Neutrophil (primary cell): Measurements from ENCODE around the gene INPP5K.

ENCODE experiments used
- H3K27ac ChIP-seq: fragments of 200-600 bp; sonication (generic); 2 replicates; pipeline ENCODE4 v1.5.1; 2016; ENCODE audit warnings: mild to moderate bottlenecking, moderate library complexity
- H3K27me3 ChIP-seq: fragments of 200-600 bp; sonication (generic); 2 replicates; pipeline ENCODE4 v1.6.0; 2016; ENCODE audit warnings: mild to moderate bottlenecking
- H3K36me3 ChIP-seq: fragments of 200-600 bp; sonication (generic); 2 replicates; pipeline ENCODE4 v1.5.1; 2017
- H3K4me1 ChIP-seq, 2 experiments: fragments of 200-600 bp in 1 of 2; sonication (generic) in 1 of 2; 1 replicate in 1 of 2; 2 replicates in 1 of 2; pipeline versions ENCODE4 v1.5.1 to v1.6.1; 2013 to 2016; ENCODE audit warnings: low read depth in 1 of 2, low read length in 1 of 2, mild to moderate bottlenecking in 1 of 2, moderate library complexity in 1 of 2; ENCODE audit not compliant: control insufficient read depth in 1 of 2, insufficient read depth in 1 of 2
- H3K4me3 ChIP-seq, 2 experiments: fragments of 200-600 bp in 1 of 2; sonication (generic) in 1 of 2; 1 replicate in 1 of 2; 2 replicates in 1 of 2; pipeline ENCODE4 v1.5.1; 2013 to 2016; ENCODE audit warnings: low read depth in 1 of 2, low read length in 1 of 2, mild to moderate bottlenecking in 1 of 2, moderate library complexity in 1 of 2
- H3K9me3 ChIP-seq: fragments of 200-600 bp; sonication (generic); 2 replicates; pipeline ENCODE4 v1.5.1; 2016
- TF ChIP-seq, protein P1 (sequence below): fragments of 200-600 bp; sonication (generic); IDR thresholded peaks from 2 replicates; pipeline ENCODE4 v1.5.1; 2016; ENCODE audit warnings: antibody characterized with exemption

Gene INPP5K

DNA sequence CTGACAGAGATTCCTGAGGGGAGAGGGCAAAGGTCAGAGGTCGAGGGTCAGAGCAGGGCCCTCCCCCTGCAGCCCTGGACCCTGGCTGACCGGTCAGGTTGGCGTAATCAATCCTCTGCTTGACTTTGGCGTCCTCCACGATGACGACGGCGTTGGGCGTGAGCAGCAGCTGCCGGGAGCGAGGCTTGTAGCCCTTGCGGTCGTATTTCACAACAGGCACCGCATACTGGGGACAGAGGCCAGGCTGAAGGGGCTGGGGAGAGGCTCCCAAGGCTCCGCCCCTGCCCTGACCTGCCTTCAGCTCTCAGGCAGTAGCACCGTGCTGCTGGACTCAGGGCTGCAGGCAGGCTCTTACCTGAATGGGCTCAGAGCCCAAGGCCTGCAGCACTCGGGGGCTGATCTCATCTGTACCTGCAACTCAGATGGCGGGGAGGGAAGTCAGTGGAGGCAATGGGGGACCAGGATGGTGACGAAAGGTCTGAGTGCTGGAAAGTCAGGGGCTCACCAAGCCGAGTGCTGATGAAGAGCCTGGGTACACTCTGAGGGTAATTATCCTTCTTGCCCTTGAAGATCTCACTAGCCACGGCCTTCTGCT, 48.4 kb downstream of the INPP5K start:
- TF ChIP-seq, protein P1, sequence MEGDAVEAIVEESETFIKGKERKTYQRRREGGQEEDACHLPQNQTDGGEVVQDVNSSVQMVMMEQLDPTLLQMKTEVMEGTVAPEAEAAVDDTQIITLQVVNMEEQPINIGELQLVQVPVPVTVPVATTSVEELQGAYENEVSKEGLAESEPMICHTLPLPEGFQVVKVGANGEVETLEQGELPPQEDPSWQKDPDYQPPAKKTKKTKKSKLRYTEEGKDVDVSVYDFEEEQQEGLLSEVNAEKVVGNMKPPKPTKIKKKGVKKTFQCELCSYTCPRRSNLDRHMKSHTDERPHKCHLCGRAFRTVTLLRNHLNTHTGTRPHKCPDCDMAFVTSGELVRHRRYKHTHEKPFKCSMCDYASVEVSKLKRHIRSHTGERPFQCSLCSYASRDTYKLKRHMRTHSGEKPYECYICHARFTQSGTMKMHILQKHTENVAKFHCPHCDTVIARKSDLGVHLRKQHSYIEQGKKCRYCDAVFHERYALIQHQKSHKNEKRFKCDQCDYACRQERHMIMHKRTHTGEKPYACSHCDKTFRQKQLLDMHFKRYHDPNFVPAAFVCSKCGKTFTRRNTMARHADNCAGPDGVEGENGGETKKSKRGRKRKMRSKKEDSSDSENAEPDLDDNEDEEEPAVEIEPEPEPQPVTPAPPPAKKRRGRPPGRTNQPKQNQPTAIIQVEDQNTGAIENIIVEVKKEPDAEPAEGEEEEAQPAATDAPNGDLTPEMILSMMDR, result no peak
- Histone ChIP-seq H3K27ac (no peak overlapping the region), H3K27me3 (peaks cover 88% of the 10 kb centered on the region), H3K4me3 (no peak overlapping the region), H3K36me3 (no peaks in the 10 kb centered on the region), H3K9me3 (no peaks in the 10 kb centered on the region), H3K4me1 (peaks cover 14 to 24% of the 10 kb centered on the region in 2 experiments)

DNA sequence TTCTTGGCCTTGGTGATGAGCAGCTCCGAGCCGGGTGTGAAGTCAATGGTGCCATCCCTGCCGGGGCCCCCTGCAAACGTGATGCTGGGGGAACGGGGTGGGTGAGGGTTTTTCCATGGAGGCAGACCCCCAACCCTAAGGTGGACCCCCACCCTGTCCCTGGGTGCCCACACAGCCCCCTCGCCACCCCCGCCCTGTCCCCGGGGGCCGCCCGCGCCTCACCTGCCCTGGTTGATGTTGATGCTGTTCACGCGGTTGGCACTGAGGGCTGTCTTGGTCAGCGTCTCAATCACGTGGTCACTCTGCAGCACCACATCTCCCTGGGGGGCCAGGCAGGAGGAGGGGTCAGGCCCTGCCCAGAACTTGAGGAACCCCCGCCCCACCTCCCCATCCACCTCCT, 49.2 kb downstream of the INPP5K start:
- TF ChIP-seq, protein P1, result no peak
- H3K9me3 ChIP-seq, result no peaks in the 10 kb centered on the region
- peaks cover 81% of the 10 kb centered on the region for H3K27me3 ChIP-seq
- H3K4me3 ChIP-seq, result no peak overlapping the region
- no peak overlapping the region for H3K27ac ChIP-seq
- no peaks in the 10 kb centered on the region for H3K36me3 ChIP-seq
- peaks cover 21 to 31% of the 10 kb centered on the region in 2 experiments for H3K4me1 ChIP-seq

DNA sequence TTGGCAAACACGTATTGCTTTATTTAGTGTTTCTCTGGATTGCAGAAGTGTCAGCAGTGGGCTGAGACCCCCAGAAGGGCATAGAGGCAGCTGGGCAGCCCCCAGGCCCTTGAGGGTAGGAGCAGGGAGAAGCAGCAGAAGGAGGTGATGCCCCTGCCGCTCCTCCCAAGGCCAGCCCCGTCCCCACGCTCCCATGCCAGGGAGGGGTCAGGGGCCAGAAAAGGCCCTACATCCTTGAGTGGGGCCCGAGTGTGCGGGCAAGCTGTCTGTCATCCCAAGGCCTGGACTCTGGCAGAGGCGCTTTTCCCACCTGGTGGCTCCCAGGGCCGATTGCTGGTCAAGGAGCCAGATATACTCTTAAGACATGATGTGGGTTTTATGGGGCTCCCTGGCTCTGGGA, 52.2 kb downstream of the INPP5K start:
- Histone ChIP-seq H3K36me3 (no peaks in the 10 kb centered on the region), H3K9me3 (no peaks in the 10 kb centered on the region), H3K4me3 (no peak overlapping the region), H3K27me3 (peaks cover 62% of the 10 kb centered on the region), H3K4me1 (peaks cover 48 to 55% of the 10 kb centered on the region in 2 experiments), H3K27ac (peak overlapping the region; percentile 83)
- TF ChIP-seq, protein P1, result no peak

DNA sequence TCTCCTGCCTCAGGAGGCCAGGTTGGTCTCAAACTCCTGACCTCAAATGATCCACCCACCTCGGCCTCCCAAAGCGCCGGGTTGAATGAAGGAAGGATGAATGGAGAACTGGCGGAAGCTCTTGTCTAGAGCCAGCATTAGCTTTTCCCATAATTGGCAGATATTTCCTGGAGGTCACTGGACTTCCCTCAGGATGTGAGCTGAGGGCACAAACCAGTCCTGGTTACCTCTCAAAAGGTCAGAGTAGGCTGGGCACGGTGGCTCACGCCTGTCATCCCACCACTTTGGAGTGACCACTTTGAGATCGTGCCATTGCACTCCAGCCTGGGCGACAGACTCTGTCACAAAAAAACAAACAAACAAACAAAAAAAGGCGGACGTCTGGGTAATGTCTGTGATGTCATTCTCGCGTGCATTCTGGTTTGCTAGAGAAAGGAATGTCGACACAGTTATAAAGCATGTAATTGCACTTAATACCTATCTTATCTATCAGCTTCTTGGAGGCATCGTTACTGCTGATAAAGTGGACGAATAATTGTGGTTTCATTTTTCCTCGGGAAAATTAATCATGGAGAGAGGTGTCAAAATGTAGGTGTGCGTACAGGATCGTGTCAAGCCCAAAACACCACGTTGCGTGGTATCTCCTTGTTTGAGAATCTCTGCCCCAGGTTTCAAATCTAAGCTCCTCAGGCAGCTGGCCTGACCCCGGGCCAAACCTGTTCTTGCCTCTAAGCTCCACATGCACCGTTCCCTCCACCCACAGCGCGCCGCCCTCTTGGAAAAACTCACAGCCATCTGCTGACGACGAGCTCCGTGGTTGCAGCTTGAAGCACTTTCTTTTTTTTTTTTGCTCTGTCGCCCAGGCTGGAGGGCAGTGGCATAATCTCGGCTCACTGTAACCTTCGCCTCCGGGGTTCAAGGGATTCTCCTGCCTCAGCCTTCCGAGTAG, 54.0 kb downstream of the INPP5K start:
- Histone ChIP-seq H3K27ac (peak overlapping the region; percentile 83), H3K4me1 (peaks cover 46 to 48% of the 10 kb centered on the region in 2 experiments), H3K27me3 (peaks cover 63% of the 10 kb centered on the region), H3K4me3 (peak overlapping the region; percentile 12 to 40), H3K9me3 (no peaks in the 10 kb centered on the region), H3K36me3 (no peaks in the 10 kb centered on the region)
- TF ChIP-seq, protein P1, result no peak

DNA sequence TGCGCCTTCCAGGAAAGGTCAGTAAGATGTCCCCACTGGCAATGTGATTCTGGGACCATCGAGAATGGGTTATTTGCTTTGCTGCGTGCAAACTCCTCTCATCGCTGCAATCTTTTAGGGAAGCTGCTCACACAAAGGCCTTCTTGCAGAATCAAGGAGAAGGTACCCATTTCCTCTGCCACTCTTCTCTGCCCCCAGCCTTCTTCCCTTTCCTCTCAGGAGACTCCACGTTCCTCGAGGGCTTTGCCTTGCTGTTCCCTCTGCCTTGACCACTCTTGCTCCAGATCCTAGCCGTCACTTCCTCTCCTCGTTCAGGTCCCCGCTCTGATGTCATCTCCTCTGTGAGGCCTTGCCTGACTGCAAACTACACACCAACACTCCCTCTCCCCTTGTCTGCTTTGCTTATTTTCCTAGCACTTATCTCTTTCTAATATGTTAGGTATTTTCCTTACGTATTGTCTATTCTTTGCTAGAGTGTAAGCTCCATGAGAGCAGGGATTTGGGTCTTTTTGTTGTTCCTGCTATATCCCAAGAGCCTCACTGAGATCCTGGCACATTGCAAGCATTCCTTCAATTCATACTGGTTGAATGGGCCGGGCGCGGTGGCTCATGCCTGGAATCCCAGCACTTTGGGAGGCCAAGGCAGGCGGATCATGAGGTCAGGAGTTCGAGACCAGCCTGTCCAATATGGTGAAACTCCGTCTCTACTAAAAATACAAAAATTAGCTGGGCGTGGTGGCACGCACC, 55.0 kb downstream of the INPP5K start:
- H3K4me1 ChIP-seq, result peaks cover 54 to 58% of the 10 kb centered on the region in 2 experiments

More for the DNA sequence above, 55.0 kb downstream of the INPP5K start:
- TF ChIP-seq, protein P1, result no peak
- Histone ChIP-seq H3K27ac (peak overlapping the region; percentile 83), H3K9me3 (no peaks in the 10 kb centered on the region), H3K27me3 (peaks cover 52% of the 10 kb centered on the region), H3K36me3 (no peaks in the 10 kb centered on the region), H3K4me3 (peak overlapping the region in 1 of 2 experiments; percentile 17)
